Endothelial cell of umbilical vein (primary cell): ENCODE measurements around the gene KRTAP10-10. TPM values are rescaled to one million over a fixed set of nuclear protein-coding genes. Genes with fewer than 3 reads are reported as not detected.

Experiments used
- BruUV-seq: library from RNA; stranded (reverse); fragments of 400-500 nt; replicated peaks from 2 replicates; lab custom pipeline; 2021; lab: Mats Ljungman, UMichigan
- CTCF ChIA-PET: fragments of 300-600, 350-600 bp; sonication (Branson Sonifier 250); formaldehyde crosslinking; loops from one replicate; lab custom pipeline; 2021; ENCODE audit warnings: antibody characterized with exemption, inconsistent platforms; lab: Charles Lee
- POLR2A ChIA-PET: fragments of 300-600, 350-600 bp; sonication (Branson Sonifier 250); formaldehyde crosslinking; loops from one replicate; lab custom pipeline; 2021; ENCODE audit warnings: antibody characterized with exemption, inconsistent platforms; lab: Charles Lee
- DNase-seq: peaks from one replicate; pipeline ENCODE4 v3.0.0-alpha.2; 2011; ENCODE audit warnings: low read depth, low spot score
- FAIRE-seq: peaks from 2 replicates; lab custom pipeline; 2011; peaks lifted over from hg19 to GRCh38; lab: Jason Lieb, UNC
- H2AFZ ChIP-seq: 2 replicates; pipeline ENCODE4 v1.6.0; 2012; ENCODE audit warnings: low read depth, low read length, control low read depth, inconsistent platforms
- H3K27ac ChIP-seq: 2 replicates; pipeline ENCODE4 v1.5.1; 2011; ENCODE audit warnings: low read depth, mild to moderate bottlenecking, control low read depth, low read length, moderate library complexity; ENCODE audit not compliant: insufficient read depth
- H3K27me3 ChIP-seq, 2 experiments: 2 replicates each; pipeline versions ENCODE4 v1.6.0 to v1.6.1; 2011; ENCODE audit warnings: low read length in 2 of 2, mixed read lengths in 1 of 2; ENCODE audit not compliant: control insufficient read depth in 2 of 2, insufficient read depth in 2 of 2
- H3K36me3 ChIP-seq, 2 experiments: 2 replicates in 1 of 2; 3 replicates in 1 of 2; pipeline ENCODE4 v1.5.1; 2011; ENCODE audit warnings: low read length in 2 of 2, mild to moderate bottlenecking in 1 of 2, moderate library complexity in 1 of 2; ENCODE audit not compliant: control insufficient read depth in 2 of 2, insufficient read depth in 2 of 2; ENCODE audit errors: extremely low read depth in 1 of 2
- H3K4me1 ChIP-seq: 3 replicates; pipeline ENCODE4 v1.5.1; 2011; ENCODE audit warnings: mild to moderate bottlenecking, low read length; ENCODE audit not compliant: control insufficient read depth, insufficient read depth; ENCODE audit errors: extremely low read depth
- H3K4me2 ChIP-seq: 2 replicates; pipeline ENCODE4 v1.6.1; 2011; ENCODE audit warnings: low read length, control low read depth, mixed read lengths; ENCODE audit not compliant: insufficient read depth
- H3K4me3 ChIP-seq, 3 experiments: fragments of 200-600 bp in 1 of 3; sonication (generic), shearing (Covaris generic) in 1 of 3; replicated peaks in 1 of 3; 2 replicates each; pipeline ENCODE4 v1.5.1; 2011 to 2016; ENCODE audit warnings: control low read depth in 3 of 3, low read length in 3 of 3, mild to moderate bottlenecking in 2 of 3, inconsistent platforms in 1 of 3, low read depth in 1 of 3, moderate library complexity in 1 of 3; ENCODE audit not compliant: insufficient read depth in 1 of 3
- H3K79me2 ChIP-seq: 2 replicates; pipeline ENCODE4 v1.6.0; 2012; ENCODE audit warnings: low read length, inconsistent platforms; ENCODE audit not compliant: control insufficient read depth, insufficient read depth
- H3K9ac ChIP-seq: replicated peaks from 2 replicates; pipeline ENCODE3; 2011; ENCODE audit warnings: low read length, control low read depth; ENCODE audit not compliant: insufficient read depth; ENCODE audit errors: extremely low read depth
- H3K9me1 ChIP-seq: replicated peaks from 3 replicates; pipeline ENCODE4 v1.6.0; 2011; ENCODE audit warnings: mild to moderate bottlenecking, low read length; ENCODE audit not compliant: control insufficient read depth, insufficient read depth; ENCODE audit errors: extremely low read depth
- H3K9me3 ChIP-seq: replicated peaks from 2 replicates; pipeline ENCODE4 v1.5.1; 2012; ENCODE audit warnings: low read length, inconsistent platforms; ENCODE audit not compliant: control insufficient read depth, insufficient read depth
- H4K20me1 ChIP-seq: replicated peaks from 2 replicates; pipeline ENCODE3; 2011; ENCODE audit warnings: mild to moderate bottlenecking, low read length; ENCODE audit not compliant: control insufficient read depth, insufficient read depth; ENCODE audit errors: extremely low read depth
- CTCF ChIP-seq, 2 donors: IDR thresholded peaks; 1 replicate in 1 of 2; 2 replicates in 1 of 2; pipeline ENCODE4 v1.5.1; 2011; ENCODE audit warnings: low read length in 2 of 2, mild to moderate bottlenecking in 2 of 2, moderate library complexity in 2 of 2, control low read depth in 1 of 2, inconsistent platforms in 1 of 2, low read depth in 1 of 2; ENCODE audit not compliant: insufficient read depth in 1 of 2; ENCODE audit errors: extremely low read depth in 1 of 2
- EZH2 ChIP-seq: IDR thresholded peaks from 2 replicates; pipeline ENCODE4 v1.6.1; 2012; ENCODE audit warnings: borderline replicate concordance, low read depth, mild to moderate bottlenecking, moderate library complexity, low read length, inconsistent platforms; ENCODE audit not compliant: severe bottlenecking
- FOS ChIP-seq: IDR thresholded peaks from 2 replicates; pipeline ENCODE4 v1.6.1; 2011; ENCODE audit warnings: mild to moderate bottlenecking, low read length, moderate library complexity, borderline replicate concordance; ENCODE audit not compliant: insufficient read depth
- GATA2 ChIP-seq: IDR thresholded peaks from 2 replicates; pipeline ENCODE4 v1.7.0; 2011; ENCODE audit warnings: low read depth, mild to moderate bottlenecking, moderate library complexity, mixed read lengths, low read length; ENCODE audit not compliant: insufficient read length, insufficient read depth
- JUN ChIP-seq: IDR thresholded peaks from 2 replicates; pipeline ENCODE4 v1.6.1; 2011; ENCODE audit warnings: borderline replicate concordance, low read depth; ENCODE audit not compliant: insufficient read length, insufficient read depth
- MAX ChIP-seq: IDR thresholded peaks from 2 replicates; pipeline ENCODE4 v1.6.1; 2011; ENCODE audit not compliant: insufficient read depth, insufficient read length
- MYC ChIP-seq: IDR thresholded peaks from one replicate; pipeline ENCODE4 v1.6.1; 2011; ENCODE audit warnings: mild to moderate bottlenecking, low read depth, low read length
- POLR2A ChIP-seq: IDR thresholded peaks from 2 replicates; pipeline ENCODE4 v1.6.1; 2012; ENCODE audit warnings: low read depth, mild to moderate bottlenecking, control low read depth, low read length
- POLR2AphosphoS5 ChIP-seq: IDR thresholded peaks from 2 replicates; pipeline ENCODE4 v1.6.1; 2012; ENCODE audit warnings: low read depth, mild to moderate bottlenecking, control low read depth, low read length, moderate library complexity; ENCODE audit not compliant: insufficient read depth
- dilution Hi-C: fragments of 300-500 bp; cut with MboI; formaldehyde crosslinking; loops from one replicate; pipeline ENCODE4 v1.15.0; 2019; ENCODE audit warnings: low sequenced_read_pairs; ENCODE audit not compliant: extremely low pct_ligation_motif_present
- intact Hi-C: fragments of 100-400 bp; cut with micrococcal nuclease; formaldehyde crosslinking; loops from one replicate; pipeline ENCODE4 v1.10.0; 2022
- polyA plus RNA-seq, 4 experiments: library from polyadenylated mRNA; depleted of rRNA in 3 of 4; stranded (reverse) in 3 of 4; unstranded in 1 of 4; fragments of >200 nt; gene quantifications; 2 replicates each; pipeline versions ENCODE4 v1.2.1 to v1.2.3, GENCODE V29; 2011 to 2012; ENCODE audit warnings: missing spikeins in 1 of 4
- total RNA-seq: library from RNA; stranded (reverse); gene quantifications from 2 replicates; pipeline ENCODE4 v1.2.3, GENCODE V29; 2021

The KRTAP10-10 gene
- total and polyA plus RNA-seq, 2 donors (not counting 3 experiments of a cell fraction or from before 2014, with no cell fraction given) = not detected

- Histone ChIP-seq H3K4me1 (no peaks in the 10 kb centered on the region), H3K36me3 (no peaks in the 10 kb centered on the region), H3K9me1 (no peaks in the 10 kb centered on the region), H3K79me2 (no peaks in the 10 kb centered on the region), H3K9me3 (no peaks in the 10 kb centered on the region), H3K27ac (no peak overlapping the region), H3K9ac (no peak overlapping the region), H2AFZ (no peak overlapping the region), H3K27me3 (no peaks in the 10 kb centered on the region), H3K4me3 (no peak overlapping the region), H3K4me2 (no peak overlapping the region), H4K20me1 (no peaks in the 10 kb centered on the region)
- FAIRE-seq = no peak
- ChIA-PET CTCF (interaction anchor here (1.0 kb wide), 1 partner anchor 23 kb away, joined by 3 read pairs; no protein-coding TSS in a partner anchor), POLR2A (interaction anchor here (1.1 kb wide), 1 partner anchor 32 kb away, joined by 3 read pairs; no protein-coding TSS in a partner anchor)
- no TSS peak for BruUV-seq
- dilution Hi-C loops = no loop called here
- DNase-seq = no peak
- TF ChIP-seq MAX = no peak
- no peak for TF ChIP-seq GATA2
- no peak for TF ChIP-seq JUN
- TF ChIP-seq POLR2A = no peak
- no peak for TF ChIP-seq POLR2AphosphoS5
- no peak for TF ChIP-seq CTCF (IDR thresholded peaks at IDR 0.05; ENCODE audit: extremely low read depth in 1 of 2, insufficient read depth in 1 of 2, low read depth in 1 of 2, low read length in 2 of 2)
- no peak for TF ChIP-seq FOS
- TF ChIP-seq MYC = no peak
- TF ChIP-seq EZH2 = no peak
- intact Hi-C loops = no loop called here
Observed at GRCh38 chr21:44653656-44654575, 16.8 kb downstream of the KRTAP10-10 start.
